ENCODE results near the gene PTPRK. TPM values are rescaled to one million over a fixed set of nuclear protein-coding genes. Genes with fewer than 3 reads are reported as not detected.

PTPRK gene
- total RNA-seq, 4 donors from 2014 or later = 7.3 to 22.9 (median 13.0) TPM

DNA sequence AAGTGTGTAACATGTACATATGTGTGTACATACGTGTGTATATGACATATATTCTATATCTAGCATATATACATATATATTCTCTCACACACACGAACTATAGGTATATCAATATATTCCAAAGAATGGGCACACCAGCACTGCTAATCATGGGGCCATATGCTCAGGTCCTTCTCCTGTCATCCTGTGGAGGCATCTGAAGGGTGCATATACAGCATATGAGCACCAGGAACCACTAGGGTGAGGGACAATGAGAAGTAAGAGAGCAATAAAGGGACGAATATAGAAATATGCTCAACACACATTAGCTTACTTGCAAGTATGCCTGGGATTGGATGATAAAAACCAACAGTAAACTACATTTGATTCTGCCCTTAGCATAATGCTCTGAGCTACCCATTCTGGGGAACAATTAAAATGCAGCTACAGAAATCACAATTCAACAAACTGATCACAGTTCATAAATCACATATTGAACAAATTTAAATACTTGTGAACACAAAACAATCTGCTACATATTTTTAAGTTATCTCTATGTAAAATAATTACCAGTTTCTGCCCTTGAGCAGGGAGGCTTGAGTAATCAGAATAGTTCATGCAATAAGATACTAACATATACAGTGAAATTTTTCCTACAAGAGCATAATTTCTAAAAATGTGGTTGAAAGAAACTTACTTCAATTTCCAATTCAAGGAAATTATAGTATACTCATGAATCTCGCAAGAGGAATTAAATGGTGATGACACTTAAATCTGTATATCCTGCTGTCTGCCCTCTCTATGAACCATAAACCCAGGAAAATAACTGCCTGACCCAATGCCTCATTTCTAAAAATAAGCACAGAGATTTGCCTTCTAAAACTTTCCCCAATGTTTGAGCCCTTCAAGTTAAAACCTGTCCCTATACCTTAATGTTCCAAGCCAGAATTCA lies 347.4 kb downstream of the PTPRK start:
- no peak for DNase-seq
- H3K27ac ChIP-seq = no peak overlapping the region
- in situ Hi-C loops (cut with MboI; ENCODE audit: low sequenced_read_pairs in 4 of 4) (no loop called here), intact Hi-C loops (cut with DNase I; ENCODE audit: low total_unique reads) (no loop called here)
- no peaks in the 10 kb centered on the region for H3K36me3 ChIP-seq
- no peak for TF ChIP-seq POLR2A (IDR thresholded peaks at IDR 0.05)
- TF ChIP-seq, protein P1, sequence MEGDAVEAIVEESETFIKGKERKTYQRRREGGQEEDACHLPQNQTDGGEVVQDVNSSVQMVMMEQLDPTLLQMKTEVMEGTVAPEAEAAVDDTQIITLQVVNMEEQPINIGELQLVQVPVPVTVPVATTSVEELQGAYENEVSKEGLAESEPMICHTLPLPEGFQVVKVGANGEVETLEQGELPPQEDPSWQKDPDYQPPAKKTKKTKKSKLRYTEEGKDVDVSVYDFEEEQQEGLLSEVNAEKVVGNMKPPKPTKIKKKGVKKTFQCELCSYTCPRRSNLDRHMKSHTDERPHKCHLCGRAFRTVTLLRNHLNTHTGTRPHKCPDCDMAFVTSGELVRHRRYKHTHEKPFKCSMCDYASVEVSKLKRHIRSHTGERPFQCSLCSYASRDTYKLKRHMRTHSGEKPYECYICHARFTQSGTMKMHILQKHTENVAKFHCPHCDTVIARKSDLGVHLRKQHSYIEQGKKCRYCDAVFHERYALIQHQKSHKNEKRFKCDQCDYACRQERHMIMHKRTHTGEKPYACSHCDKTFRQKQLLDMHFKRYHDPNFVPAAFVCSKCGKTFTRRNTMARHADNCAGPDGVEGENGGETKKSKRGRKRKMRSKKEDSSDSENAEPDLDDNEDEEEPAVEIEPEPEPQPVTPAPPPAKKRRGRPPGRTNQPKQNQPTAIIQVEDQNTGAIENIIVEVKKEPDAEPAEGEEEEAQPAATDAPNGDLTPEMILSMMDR (IDR thresholded peaks at IDR 0.05 in 4 of 5, conservative IDR thresholded peaks at IDR 0.05 in 1 of 5) = no peak
- H3K4me1 ChIP-seq = peaks cover 0 to 6% of the 10 kb centered on the region in 2 donors
- H3K4me3 ChIP-seq = no peak overlapping the region
- H3K27me3 ChIP-seq = no peaks in the 10 kb centered on the region
- H3K9me3 ChIP-seq = no peaks in the 10 kb centered on the region
- ATAC-seq = no peak

DNA sequence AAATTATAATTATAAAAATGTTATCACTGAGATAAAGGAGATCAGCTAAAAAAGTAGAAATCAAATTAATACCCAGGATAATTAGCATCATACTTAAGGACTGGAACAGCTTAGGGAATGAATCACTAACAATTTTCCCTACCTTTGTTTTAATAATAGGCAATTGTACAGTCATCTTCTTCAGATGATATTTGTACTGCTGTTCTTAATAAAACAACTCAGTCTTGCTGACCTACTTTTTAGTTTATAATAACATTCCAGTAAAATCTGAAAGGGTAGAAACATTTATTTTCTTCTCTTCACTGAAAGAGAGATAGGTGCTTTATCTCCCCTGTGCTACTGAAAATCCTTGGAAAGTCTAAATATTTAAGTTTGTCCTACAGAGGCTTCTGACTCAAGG lies 348.3 kb downstream of the PTPRK start:
- ATAC-seq (no peak), DNase-seq (no peak)
- no peak overlapping the region for H3K27ac ChIP-seq
- H3K36me3 ChIP-seq = no peaks in the 10 kb centered on the region
- H3K27me3 ChIP-seq = no peaks in the 10 kb centered on the region
- in situ Hi-C loops (cut with MboI; ENCODE audit: low sequenced_read_pairs in 4 of 4) (no loop called here), intact Hi-C loops (cut with DNase I; ENCODE audit: low total_unique reads) (no loop called here)
- H3K4me3 ChIP-seq = no peak overlapping the region
- H3K9me3 ChIP-seq = no peaks in the 10 kb centered on the region
- peaks cover 0 to 6% of the 10 kb centered on the region in 2 donors for H3K4me1 ChIP-seq
- TF ChIP-seq, protein P1 (IDR thresholded peaks at IDR 0.05 in 4 of 5, conservative IDR thresholded peaks at IDR 0.05 in 1 of 5) = no peak
- TF ChIP-seq POLR2A (IDR thresholded peaks at IDR 0.05) = no peak

DNA sequence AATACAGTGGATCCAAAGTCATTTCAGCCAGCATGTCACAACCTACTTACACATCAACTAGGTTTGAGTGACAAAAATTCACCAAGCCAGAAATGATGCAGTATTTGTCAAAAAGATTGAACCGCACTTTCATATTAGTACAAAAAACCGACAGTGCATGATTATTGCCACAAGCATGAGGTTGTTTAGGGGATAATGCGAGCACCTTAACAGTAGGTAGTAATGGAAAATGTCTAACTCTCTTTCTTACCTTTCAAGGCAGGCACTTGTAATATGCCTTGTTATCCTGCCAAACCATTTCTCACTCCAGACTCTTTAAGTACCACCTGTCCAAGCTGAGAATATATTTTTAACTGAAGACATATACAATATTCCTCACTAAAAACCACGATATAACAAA lies 349.2 kb downstream of the PTPRK start:
- Histone ChIP-seq H3K36me3 (no peaks in the 10 kb centered on the region), H3K27me3 (no peaks in the 10 kb centered on the region), H3K4me1 (peaks cover 0 to 8% of the 10 kb centered on the region in 2 donors), H3K4me3 (no peak overlapping the region), H3K27ac (no peak overlapping the region), H3K9me3 (no peaks in the 10 kb centered on the region)
- no peak for TF ChIP-seq POLR2A (IDR thresholded peaks at IDR 0.05)
- TF ChIP-seq, protein P1 (IDR thresholded peaks at IDR 0.05 in 4 of 5, conservative IDR thresholded peaks at IDR 0.05 in 1 of 5) = no peak
- DNase-seq (no peak), ATAC-seq (no peak)
- intact Hi-C loops (cut with DNase I; ENCODE audit: low total_unique reads) = no loop called here
- in situ Hi-C loops (cut with MboI; ENCODE audit: low sequenced_read_pairs in 4 of 4) = no loop called here

DNA sequence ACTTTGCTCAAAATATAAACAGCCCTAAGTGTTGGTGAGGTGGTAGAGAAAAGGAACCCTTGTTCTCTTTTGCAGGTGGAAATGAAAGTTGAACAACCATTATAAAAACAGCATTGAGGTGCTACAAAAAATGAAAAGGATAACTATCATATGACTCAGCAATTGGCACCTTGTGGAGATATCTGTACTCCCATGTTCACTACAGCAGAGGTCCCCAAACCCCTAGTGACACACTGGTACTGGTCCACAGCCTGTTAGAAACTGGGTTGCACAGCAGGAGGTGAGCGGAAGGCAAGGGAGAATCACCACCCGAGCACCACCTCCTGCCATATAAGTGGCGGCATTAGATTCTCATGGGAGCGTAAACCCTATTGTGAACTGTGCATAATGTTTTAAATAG lies 352.2 kb downstream of the PTPRK start:
- Histone ChIP-seq H3K36me3 (no peaks in the 10 kb centered on the region), H3K27ac (no peak overlapping the region), H3K4me1 (peaks cover 0 to 10% of the 10 kb centered on the region in 2 donors), H3K9me3 (no peaks in the 10 kb centered on the region), H3K27me3 (no peaks in the 10 kb centered on the region), H3K4me3 (no peak overlapping the region)
- DNase-seq (no peak), ATAC-seq (no peak)
- in situ Hi-C loops (cut with MboI; ENCODE audit: low sequenced_read_pairs in 4 of 4) = no loop called here
- TF ChIP-seq, protein P1 (IDR thresholded peaks at IDR 0.05 in 4 of 5, conservative IDR thresholded peaks at IDR 0.05 in 1 of 5) = no peak
- no peak for TF ChIP-seq POLR2A (IDR thresholded peaks at IDR 0.05)
- intact Hi-C loops (cut with DNase I; ENCODE audit: low total_unique reads) = no loop called here
